Osteocyte (in vitro differentiated cells): ENCODE measurements around the gene CLK2. TPM values are rescaled to one million over a fixed set of nuclear protein-coding genes. Genes with fewer than 3 reads are reported as not detected.

ENCODE experiments used
- DNase-seq: peaks from one replicate; pipeline ENCODE4 v3.0.0; 2021; ENCODE audit warnings: mixed read lengths; ENCODE audit not compliant: unreplicated experiment; ENCODE audit errors: extremely low spot score
- H3K27ac Mint-ChIP-seq: one replicate; pipeline ENCODE4 v1.8.0; 2021; ENCODE audit warnings: mild to moderate bottlenecking, mixed read lengths; ENCODE audit not compliant: unreplicated experiment
- H3K27me3 Mint-ChIP-seq: one replicate; pipeline ENCODE4 v1.8.0; 2021; ENCODE audit warnings: mixed read lengths; ENCODE audit not compliant: unreplicated experiment
- H3K36me3 Mint-ChIP-seq: one replicate; pipeline ENCODE4 v1.8.0; 2021; ENCODE audit warnings: mixed read lengths; ENCODE audit not compliant: unreplicated experiment
- H3K4me1 Mint-ChIP-seq: one replicate; pipeline ENCODE4 v1.8.0; 2021; ENCODE audit warnings: mixed read lengths; ENCODE audit not compliant: unreplicated experiment
- H3K4me3 Mint-ChIP-seq: one replicate; pipeline ENCODE4 v1.8.0; 2021; ENCODE audit warnings: mild to moderate bottlenecking, moderate library complexity, mixed read lengths; ENCODE audit not compliant: unreplicated experiment
- H3K9me3 Mint-ChIP-seq: one replicate; pipeline ENCODE4 v1.8.0; 2021; ENCODE audit warnings: mixed read lengths; ENCODE audit not compliant: unreplicated experiment
- long read RNA-seq: library from polyadenylated mRNA; unstranded; transcript quantifications from one replicate; pipeline ENCODE4 v2.0.0, GENCODE V29; 2021
- total RNA-seq: library from RNA; stranded (reverse); gene quantifications from 2 replicates; pipeline ENCODE4 v1.2.1, GENCODE V29; 2021
- TF ChIP-seq, protein P1 (sequence below): fragments of 200-600 bp; sonication (generic); IDR thresholded peaks from 2 replicates; pipeline ENCODE4 v1.5.0; 2021; ENCODE audit warnings: antibody characterized with exemption, mild to moderate bottlenecking, moderate library complexity

Gene CLK2
- total RNA-seq, result 53.7 and 63.5 TPM in 2 replicates
- long read RNA-seq, partial matches to known transcripts, result 5 of 8 reads
- long read RNA-seq, other reads (novel, unspliced or antisense), result 3 of 8 reads

- Mint-ChIP-seq H3K4me1 (peaks cover 30% of the 10 kb centered on the region), H3K27me3 (no peaks in the 10 kb centered on the region), H3K4me3 (peak within 1 kb of the TSS; percentile 92), H3K36me3 (peaks cover 10% of the 10 kb centered on the region), H3K27ac (peak within 1 kb of the TSS; percentile 83), H3K9me3 (no peaks in the 10 kb centered on the region)
- peak; percentile 97 for DNase-seq
- TF ChIP-seq, protein P1, sequence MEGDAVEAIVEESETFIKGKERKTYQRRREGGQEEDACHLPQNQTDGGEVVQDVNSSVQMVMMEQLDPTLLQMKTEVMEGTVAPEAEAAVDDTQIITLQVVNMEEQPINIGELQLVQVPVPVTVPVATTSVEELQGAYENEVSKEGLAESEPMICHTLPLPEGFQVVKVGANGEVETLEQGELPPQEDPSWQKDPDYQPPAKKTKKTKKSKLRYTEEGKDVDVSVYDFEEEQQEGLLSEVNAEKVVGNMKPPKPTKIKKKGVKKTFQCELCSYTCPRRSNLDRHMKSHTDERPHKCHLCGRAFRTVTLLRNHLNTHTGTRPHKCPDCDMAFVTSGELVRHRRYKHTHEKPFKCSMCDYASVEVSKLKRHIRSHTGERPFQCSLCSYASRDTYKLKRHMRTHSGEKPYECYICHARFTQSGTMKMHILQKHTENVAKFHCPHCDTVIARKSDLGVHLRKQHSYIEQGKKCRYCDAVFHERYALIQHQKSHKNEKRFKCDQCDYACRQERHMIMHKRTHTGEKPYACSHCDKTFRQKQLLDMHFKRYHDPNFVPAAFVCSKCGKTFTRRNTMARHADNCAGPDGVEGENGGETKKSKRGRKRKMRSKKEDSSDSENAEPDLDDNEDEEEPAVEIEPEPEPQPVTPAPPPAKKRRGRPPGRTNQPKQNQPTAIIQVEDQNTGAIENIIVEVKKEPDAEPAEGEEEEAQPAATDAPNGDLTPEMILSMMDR, result no peak
Observed at GRCh38 chr1:155273343-155274245, at the start of gene CLK2. Gene CLK2 (minus strand): TSS chr1:155273504. CDS start chr1:155270977, 2,527 bp downstream.

DNA sequence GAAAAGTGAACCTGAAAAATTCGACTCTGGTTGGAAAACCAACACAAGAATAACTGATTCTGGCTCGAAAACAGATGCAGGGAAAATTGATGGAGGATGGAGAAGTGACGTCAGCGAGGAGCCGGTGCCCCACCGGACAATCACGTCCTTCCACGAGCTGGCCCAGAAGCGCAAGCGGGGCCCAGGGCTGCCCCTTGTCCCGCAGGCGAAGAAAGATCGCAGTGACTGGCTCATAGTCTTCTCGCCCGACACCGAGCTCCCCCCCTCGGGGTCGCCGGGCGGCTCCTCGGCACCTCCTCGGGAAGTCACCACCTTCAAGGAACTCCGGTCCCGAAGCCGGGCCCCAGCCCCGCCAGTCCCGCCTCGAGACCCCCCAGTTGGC is 49.3 kb upstream of the CLK2 start:
- peak overlapping the region; percentile 86 for H3K4me3 Mint-ChIP-seq
- peaks cover 32% of the 10 kb centered on the region for H3K4me1 Mint-ChIP-seq
- H3K27me3 Mint-ChIP-seq, result no peaks in the 10 kb centered on the region
- H3K9me3 Mint-ChIP-seq, result no peaks in the 10 kb centered on the region
- peaks cover 5% of the 10 kb centered on the region for H3K36me3 Mint-ChIP-seq
- TF ChIP-seq, protein P1, result no peak
- H3K27ac Mint-ChIP-seq, result peak overlapping the region; percentile 83
- no peak for DNase-seq

DNA sequence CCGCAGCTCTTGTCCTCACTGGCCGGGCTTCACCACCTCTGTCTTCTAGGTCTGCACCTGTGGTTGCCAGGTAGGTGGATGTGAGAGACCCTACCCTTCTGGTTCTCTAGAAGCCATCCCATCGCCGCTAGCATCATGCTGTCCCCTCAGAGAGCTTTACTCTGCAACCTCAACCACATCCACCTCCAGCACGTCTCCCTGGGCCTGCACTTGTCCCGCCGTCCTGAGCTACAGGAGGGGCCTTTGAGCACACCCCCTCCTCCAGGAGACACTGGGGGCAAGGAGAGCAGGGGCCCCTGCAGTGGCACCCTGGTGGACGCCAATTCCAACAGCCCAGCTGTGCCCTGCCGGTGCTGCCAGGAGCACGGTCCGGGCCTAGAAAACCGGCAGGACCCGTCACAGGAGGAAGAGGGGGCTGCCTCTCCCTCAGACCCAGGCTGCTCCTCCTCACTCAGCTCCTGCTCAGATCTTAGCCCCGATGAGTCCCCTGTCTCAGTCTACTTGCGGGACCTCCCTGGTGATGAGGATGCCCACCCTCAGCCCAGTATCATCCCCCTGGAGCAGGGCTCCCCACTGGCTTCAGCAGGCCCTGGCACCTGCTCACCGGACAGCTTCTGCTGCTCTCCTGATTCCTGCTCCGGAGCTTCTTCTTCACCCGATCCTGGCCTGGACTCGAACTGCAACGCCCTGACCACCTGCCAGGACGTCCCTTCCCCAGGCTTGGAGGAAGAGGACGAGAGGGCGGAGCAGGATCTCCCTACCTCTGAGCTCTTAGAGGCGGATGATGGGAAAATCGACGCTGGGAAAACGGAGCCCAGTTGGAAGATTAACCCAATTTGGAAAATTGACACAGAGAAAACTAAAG is 48.6 kb upstream of the CLK2 start:
- H3K4me3 Mint-ChIP-seq, result peak overlapping the region; percentile 86
- DNase-seq, result no peak
- TF ChIP-seq, protein P1, result no peak
- H3K36me3 Mint-ChIP-seq, result peaks cover 5% of the 10 kb centered on the region
- peaks cover 32% of the 10 kb centered on the region for H3K4me1 Mint-ChIP-seq
- H3K27me3 Mint-ChIP-seq, result no peaks in the 10 kb centered on the region
- peak overlapping the region; percentile 83 for H3K27ac Mint-ChIP-seq
- no peaks in the 10 kb centered on the region for H3K9me3 Mint-ChIP-seq

GRCh38 chr1:155320661-155321617 is 47.6 kb upstream of the CLK2 start, which contains the start of gene RUSC1:
Gene RUSC1 (plus strand): TSS chr1:155320894. CDS start chr1:155321774, 880 bp downstream.
- Mint-ChIP-seq H3K27ac (peak within 1 kb of the TSS; percentile 83), H3K4me3 (peak within 1 kb of the TSS; percentile 86), H3K36me3 (peaks cover 5% of the 10 kb centered on the region), H3K4me1 (peaks cover 30% of the 10 kb centered on the region), H3K9me3 (no peaks in the 10 kb centered on the region), H3K27me3 (no peaks in the 10 kb centered on the region)
- DNase-seq, result no peak
- TF ChIP-seq, protein P1, result no peak
